Dermis microvascular lymphatic vessel endothelial cell (primary cell): Measurements from ENCODE around the gene CCDC88C. TPM values are rescaled to one million over a fixed set of nuclear protein-coding genes. Genes with fewer than 3 reads are reported as not detected.

Source experiments
- DNase-seq, 2 donors: peaks; one replicate each; pipeline versions ENCODE4 v3.0.0 to v3.0.0-alpha.2; 2010; ENCODE audit warnings: low read depth in 2 of 2
- total RNA-seq: library from RNA; depleted of rRNA; stranded (reverse); fragments of >200 nt; gene quantifications from 2 replicates; pipeline ENCODE4 v1.2.1, GENCODE V29; 2014

CCDC88C gene
- total RNA-seq, 1 donor from 2014 or later, result 12.8 TPM

DNA sequence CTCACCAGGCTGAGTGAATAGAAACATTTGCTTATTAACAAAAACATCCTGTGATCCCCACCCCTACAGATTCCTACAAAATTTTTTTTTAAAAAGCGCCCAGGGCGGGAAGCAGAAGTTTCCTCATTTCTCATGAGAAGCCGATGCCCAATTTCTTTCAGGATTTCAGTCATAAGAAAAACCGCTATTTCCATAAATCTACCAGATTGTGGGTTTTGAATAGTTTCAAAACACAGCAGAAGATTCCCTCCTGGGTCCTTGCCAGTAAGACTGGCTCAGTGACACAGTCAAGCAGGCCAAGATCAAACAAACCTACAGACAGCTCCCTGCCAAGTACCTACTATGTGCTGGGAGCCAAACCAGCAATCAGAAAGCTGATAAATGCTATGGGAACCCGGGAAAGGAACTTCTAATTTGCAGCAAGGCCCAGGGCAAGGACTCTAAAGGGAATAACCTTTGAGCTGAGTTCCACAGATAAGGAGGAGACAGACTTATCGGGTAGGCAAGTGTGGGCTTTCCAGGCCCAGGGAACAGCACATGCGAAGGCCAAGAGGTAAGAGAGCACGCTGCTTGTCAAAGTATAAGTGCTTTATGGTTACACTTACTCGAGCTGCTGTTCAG, 68.7 kb downstream of the CCDC88C start:
- no peak for DNase-seq

GRCh38 chr14:91346838-91347173, 70.8 kb downstream of the CCDC88C start:
- DNase-seq, result no peak

- no peak for DNase-seq
Measured at GRCh38 chr14:91344096-91344495, 73.5 kb downstream of the CCDC88C start.

- DNase-seq, result no peak
Measured at GRCh38 chr14:91343051-91343450, 74.6 kb downstream of the CCDC88C start.

- no peak for DNase-seq
Measured at GRCh38 chr14:91342206-91342760, 75.3 kb downstream of the CCDC88C start.

- no peak for DNase-seq
Measured at GRCh38 chr14:91341751-91342154, 75.9 kb downstream of the CCDC88C start.

DNA sequence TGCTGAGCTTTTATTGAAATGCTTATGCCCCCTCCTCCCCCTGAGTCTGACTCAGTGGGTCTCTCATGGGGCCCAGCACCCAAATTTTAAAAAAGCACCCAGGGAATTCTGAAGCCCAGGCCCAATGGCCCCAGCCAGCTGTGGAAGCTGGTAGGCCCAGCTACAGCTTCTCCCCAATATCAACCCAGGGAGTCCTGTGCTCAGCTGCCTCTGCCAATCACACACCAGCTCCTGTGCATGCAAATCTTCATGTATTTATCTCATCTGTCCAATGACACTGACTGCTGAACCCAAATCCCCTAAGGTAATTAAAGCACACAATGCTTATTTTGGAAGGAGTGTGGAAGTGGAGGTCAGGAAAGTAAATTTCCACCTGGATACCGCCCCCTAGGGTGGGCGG, 76.3 kb downstream of the CCDC88C start:
- no peak for DNase-seq

DNA sequence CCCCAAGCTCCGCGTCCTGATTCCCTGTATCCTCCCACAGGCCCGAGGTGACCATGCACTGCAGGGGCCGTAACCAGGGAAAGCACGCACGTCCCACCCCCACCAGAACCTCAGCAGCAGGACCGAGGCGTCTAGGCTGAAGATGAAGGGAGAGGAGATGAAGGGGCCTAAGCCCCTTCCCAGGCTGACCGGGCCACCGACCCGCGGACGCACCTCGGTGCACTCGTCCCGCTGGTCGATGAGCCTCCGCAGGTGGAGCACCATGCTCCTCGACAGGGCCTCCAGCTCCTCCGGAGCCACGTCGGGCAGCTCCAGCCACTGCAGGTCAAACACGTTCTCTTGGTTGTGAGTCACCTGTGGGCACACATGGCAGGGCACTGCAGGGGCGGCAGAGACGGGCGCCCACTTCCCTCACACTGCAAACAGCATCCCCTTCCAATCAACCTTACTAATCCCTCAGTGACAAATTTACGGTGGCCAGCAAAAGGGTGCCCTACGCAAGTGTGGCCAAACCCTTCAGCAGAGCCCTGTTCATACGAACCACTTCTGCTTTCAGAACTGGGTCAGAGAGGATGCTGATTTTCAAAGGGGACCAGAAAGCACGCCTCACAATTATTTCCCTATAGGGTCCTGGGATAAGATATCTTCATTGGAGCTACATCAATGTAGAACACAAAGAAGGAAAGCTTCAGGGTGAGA, 77.8 kb downstream of the CCDC88C start:
- no peak for DNase-seq

GRCh38 chr14:91339076-91339475, 78.5 kb downstream of the CCDC88C start:
- DNase-seq, result no peak

GRCh38 chr14:91338379-91338778, 79.2 kb downstream of the CCDC88C start:
- DNase-seq, result no peak

- no peak for DNase-seq
Measured at GRCh38 chr14:91337699-91338335, 79.8 kb downstream of the CCDC88C start.

- DNase-seq, result no peak
Measured at GRCh38 chr14:91336093-91336450, 81.5 kb downstream of the CCDC88C start.

DNA sequence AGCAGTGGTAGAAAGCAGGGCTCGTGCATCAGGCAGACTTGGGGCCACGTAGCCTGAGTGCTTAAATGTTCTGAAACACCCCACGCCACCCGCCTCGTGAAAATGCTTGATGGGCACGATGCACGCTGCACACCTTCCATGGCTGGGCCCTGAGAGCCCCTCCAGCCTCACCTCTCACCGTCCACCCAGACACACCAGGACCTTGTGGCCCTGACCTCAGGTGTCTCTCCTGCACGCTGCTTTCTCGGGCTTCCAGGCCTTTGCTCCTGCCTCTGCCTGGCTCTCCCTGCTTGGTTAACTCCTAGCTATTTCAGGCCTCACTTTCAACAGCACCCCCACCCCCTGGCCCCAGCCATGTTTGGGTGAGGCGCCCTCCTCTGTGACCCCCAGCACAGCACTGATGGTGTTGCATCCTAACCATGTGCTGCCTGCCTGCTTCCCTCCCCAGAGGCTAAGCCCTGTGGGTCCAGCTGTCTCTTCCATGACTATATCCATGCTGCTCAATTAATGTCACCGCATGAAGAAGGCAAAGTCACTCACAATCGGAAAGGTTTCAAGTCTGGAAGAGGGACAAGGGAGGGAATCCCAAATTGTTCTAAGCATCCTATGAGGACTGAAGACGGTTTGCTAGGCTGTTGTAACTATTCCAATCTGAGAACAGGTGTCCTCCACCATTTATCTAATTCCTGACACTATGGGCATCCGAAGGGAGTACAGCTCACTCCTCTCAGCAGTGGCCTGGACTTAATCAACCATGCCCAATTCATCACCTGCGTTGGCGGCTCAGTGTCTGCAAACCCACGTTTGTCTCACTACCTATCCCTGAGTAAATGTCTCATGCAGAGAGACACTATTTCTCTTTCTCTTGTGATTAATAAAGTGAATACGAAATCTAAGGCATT, 82.2 kb downstream of the CCDC88C start:
- DNase-seq, result no peak

GRCh38 chr14:91333650-91334039, 84.0 kb downstream of the CCDC88C start:
- no peak for DNase-seq

GRCh38 chr14:91332986-91333649, 84.5 kb downstream of the CCDC88C start:
- DNase-seq, result no peak

- DNase-seq, result peak; percentile 77 to 81
Measured at GRCh38 chr14:91332171-91332985, 85.2 kb downstream of the CCDC88C start.

- no peak for DNase-seq
Measured at GRCh38 chr14:91331721-91332120, 85.9 kb downstream of the CCDC88C start.

- DNase-seq, result no peak
Measured at GRCh38 chr14:91330856-91331255, 86.8 kb downstream of the CCDC88C start.

GRCh38 chr14:91330096-91330696, 87.4 kb downstream of the CCDC88C start:
- no peak for DNase-seq

DNA sequence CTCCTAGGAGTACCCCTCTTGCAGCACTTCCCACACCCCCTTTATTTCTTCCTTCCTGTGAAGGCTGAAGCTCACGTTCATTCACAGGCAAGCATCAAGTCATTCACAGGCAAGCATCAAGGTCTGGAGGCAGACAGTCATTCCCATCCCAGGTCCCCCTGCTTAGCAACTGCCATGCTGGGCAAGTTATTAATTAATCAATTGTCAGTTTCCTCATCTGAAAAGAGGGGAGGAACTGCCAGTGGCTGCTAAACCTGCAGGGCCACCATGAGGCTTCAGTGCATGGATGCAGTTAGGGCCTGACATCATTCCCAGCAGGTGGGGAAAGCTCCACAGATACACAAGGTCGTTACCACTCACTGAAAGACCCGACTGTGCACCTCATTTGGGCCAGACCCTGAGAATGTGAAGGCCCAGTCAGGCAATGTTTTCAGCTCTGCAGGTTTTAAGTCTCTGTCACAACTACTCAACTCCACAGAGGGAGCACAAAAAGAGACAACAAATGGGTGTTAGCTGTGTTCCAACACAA, 88.1 kb downstream of the CCDC88C start:
- no peak for DNase-seq
